Fibroblast of mammary gland (primary cell): ENCODE measurements around the gene CRYBA2.

Experiments
- DNase-seq: peaks from one replicate; pipeline ENCODE4 v3.0.0-alpha.2; 2010; ENCODE audit warnings: low read depth
- H3K4me3 ChIP-seq: 2 replicates; pipeline ENCODE4 v1.5.1; 2011; ENCODE audit warnings: low read depth, mild to moderate bottlenecking, low read length, moderate library complexity; ENCODE audit not compliant: control insufficient read depth
- TF ChIP-seq, protein P1 (sequence below): conservative IDR thresholded peaks from 2 replicates; pipeline ENCODE4 v1.5.1; 2011; ENCODE audit warnings: low read depth, low read length, inconsistent platforms; ENCODE audit not compliant: control insufficient read depth, insufficient read depth

Gene CRYBA2

DNA sequence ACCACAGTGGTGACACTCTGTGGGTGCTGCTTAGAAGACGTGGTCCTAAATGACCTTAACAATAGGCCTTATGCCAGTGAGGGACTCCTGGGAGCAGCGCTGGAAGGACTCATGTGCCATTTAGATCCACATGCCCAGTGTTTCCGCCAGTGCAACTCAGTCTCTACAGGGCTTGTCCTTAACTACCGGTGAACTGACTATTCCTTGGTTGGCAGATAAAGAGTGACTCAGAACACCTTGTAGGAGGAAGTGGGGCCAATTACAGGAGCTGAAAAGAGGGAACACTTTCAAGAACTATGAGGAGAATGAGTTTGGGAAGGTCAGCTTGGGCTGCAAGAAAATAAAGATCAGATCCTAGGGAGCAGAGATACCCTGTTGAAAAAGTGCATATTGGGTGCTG lies 35.6 kb downstream of the CRYBA2 start:
- H3K4me3 ChIP-seq = no peak overlapping the region
- no peak for DNase-seq
- TF ChIP-seq, protein P1, sequence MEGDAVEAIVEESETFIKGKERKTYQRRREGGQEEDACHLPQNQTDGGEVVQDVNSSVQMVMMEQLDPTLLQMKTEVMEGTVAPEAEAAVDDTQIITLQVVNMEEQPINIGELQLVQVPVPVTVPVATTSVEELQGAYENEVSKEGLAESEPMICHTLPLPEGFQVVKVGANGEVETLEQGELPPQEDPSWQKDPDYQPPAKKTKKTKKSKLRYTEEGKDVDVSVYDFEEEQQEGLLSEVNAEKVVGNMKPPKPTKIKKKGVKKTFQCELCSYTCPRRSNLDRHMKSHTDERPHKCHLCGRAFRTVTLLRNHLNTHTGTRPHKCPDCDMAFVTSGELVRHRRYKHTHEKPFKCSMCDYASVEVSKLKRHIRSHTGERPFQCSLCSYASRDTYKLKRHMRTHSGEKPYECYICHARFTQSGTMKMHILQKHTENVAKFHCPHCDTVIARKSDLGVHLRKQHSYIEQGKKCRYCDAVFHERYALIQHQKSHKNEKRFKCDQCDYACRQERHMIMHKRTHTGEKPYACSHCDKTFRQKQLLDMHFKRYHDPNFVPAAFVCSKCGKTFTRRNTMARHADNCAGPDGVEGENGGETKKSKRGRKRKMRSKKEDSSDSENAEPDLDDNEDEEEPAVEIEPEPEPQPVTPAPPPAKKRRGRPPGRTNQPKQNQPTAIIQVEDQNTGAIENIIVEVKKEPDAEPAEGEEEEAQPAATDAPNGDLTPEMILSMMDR = no peak

GRCh38 chr2:218956039-218956438 lies 37.2 kb downstream of the CRYBA2 start:
- TF ChIP-seq, protein P1 = no peak
- DNase-seq = no peak
- no peak overlapping the region for H3K4me3 ChIP-seq

- TF ChIP-seq, protein P1 = no peak
Measured at GRCh38 chr2:218954541-218955300, 38.5 kb downstream of the CRYBA2 start.

DNA sequence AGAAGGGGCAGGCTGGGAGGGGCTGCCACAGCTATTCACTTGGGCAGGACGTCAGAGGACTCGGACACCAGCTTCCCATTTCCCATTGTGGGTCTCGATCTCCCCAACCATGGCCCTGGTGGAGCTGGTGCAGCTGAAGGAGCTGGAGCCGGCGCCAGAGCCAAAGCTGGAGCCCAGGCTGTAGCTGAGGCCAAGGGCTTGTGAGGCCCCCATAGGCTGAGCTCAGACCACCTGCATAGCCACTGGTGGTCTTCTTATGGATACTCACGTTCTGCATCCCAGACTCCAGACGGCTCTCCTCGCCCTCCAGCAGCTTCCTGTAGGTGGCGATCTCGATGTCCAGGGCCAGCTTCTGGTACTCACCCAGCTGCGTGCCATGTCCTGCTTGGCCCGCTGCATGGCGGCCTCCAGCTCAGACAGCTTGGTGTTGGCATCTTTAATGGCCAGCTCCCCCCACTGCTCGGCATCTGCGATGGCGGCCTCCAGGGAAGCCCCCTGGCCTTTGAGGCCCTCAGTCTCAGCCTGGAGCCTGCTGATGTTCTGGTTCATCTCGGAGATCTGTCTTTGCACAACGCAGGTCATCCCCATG lies 39.8 kb downstream of the CRYBA2 start:
- DNase-seq = no peak

More at GRCh38 chr2:218954541-218955300, 38.5 kb downstream of the CRYBA2 start:
- DNase-seq = no peak
- no peak overlapping the region for H3K4me3 ChIP-seq

DNA sequence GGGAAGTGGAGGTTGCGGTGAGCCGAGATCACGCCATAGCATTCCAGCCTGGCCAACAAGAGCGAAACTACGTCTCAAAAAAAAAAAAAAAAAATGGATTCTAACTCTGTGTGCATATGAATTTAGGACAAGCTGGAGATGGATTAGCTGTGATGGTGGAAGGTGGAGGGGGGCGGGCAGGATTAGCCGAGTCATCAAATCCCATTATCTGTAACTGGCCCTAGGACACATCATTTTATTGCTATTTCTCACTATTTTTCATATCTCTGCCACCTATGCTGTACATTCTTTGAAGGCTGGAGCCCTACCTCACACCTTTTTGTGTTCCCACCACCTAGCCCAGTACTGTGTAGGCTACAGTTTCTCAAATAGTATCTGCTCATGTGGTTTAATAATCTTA lies 41.1 kb downstream of the CRYBA2 start:
- no peak for DNase-seq
- no peak overlapping the region for H3K4me3 ChIP-seq
- TF ChIP-seq, protein P1 = no peak

More for the DNA sequence above, 39.8 kb downstream of the CRYBA2 start:
- TF ChIP-seq, protein P1 = no peak
- H3K4me3 ChIP-seq = no peak overlapping the region

DNA sequence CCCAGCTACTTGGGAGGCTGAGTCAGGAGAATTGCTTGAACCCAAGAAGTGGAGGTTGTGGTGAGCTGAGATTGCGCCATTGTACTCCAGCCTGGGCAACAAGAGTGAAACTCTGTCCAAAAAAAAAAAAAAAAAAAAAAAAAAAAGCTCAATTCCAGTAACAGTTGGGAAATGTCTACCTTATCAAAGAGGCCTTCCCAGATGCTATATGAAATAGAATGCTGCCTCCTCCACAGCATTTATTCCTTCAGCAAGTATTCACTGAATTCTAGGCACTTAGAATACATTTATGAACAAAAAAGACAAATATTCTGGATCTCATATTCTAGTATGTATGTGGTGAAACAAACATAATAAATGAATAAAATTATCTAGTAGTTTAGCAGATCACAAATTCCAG lies 46.6 kb downstream of the CRYBA2 start:
- TF ChIP-seq, protein P1 = no peak
- no peak overlapping the region for H3K4me3 ChIP-seq
- no peak for DNase-seq
